ENCODE results near the gene MLH3.
A peak's percentile ranks its signal among the peaks of the same experiment; 100 is the strongest.
"Not testable (repeated sequence)": the region's sequence is repeated elsewhere in the genome, so short reads cannot be mapped to it uniquely, and the experiment has no call there.

MLH3 gene

GRCh38 chr14:75025082-75025481 is 26.2 kb downstream of the MLH3 start:
- no peak for DNase-seq

GRCh38 chr14:75023108-75023507 is 28.2 kb downstream of the MLH3 start:
- no peak for DNase-seq

GRCh38 chr14:75022655-75023054 is 28.6 kb downstream of the MLH3 start:
- no peak for DNase-seq

- no peak for DNase-seq
These were observed 32.6 kb downstream of the MLH3 start for GRCh38 chr14:75018694-75019093.

- no peak for DNase-seq
These were observed 34.5 kb downstream of the MLH3 start for GRCh38 chr14:75016815-75017214.

GRCh38 chr14:75015496-75015895 is 35.8 kb downstream of the MLH3 start:
- no peak for DNase-seq

- no peak for DNase-seq
These were observed 38.0 kb downstream of the MLH3 start for GRCh38 chr14:75013290-75013689.

GRCh38 chr14:75011356-75011994 is 39.8 kb downstream of the MLH3 start:
- no peak for DNase-seq

- no peak for DNase-seq
These were observed 40.7 kb downstream of the MLH3 start for GRCh38 chr14:75010472-75011093.

GRCh38 chr14:75009176-75009575 is 42.1 kb downstream of the MLH3 start:
- DNase-seq, result no peak

GRCh38 chr14:75005357-75005756 is 45.9 kb downstream of the MLH3 start:
- DNase-seq, result no peak

- DNase-seq, result no peak
These were observed 47.8 kb downstream of the MLH3 start for GRCh38 chr14:75003250-75004027.

- DNase-seq, result peak; percentile 98
These were observed 48.6 kb downstream of the MLH3 start, which contains the start of gene EIF2B2 for GRCh38 chr14:75002392-75003249. TSS of gene EIF2B2 (plus strand) at chr14:75002921. CDS start at chr14:75002991, 70 bp downstream.

GRCh38 chr14:75001899-75002298 is 49.4 kb downstream of the MLH3 start:
- no peak for DNase-seq

GRCh38 chr14:75001261-75001660 is 50.0 kb downstream of the MLH3 start:
- no peak for DNase-seq

GRCh38 chr14:74995781-74996180 is 55.5 kb downstream of the MLH3 start:
- DNase-seq, result not testable (repeated sequence)

- not testable (repeated sequence) for DNase-seq
These were observed 57.1 kb downstream of the MLH3 start for GRCh38 chr14:74994182-74994581.

- no peak for DNase-seq
These were observed 62.3 kb downstream of the MLH3 start for GRCh38 chr14:74988993-74989392.

GRCh38 chr14:74988131-74988530 is 63.1 kb downstream of the MLH3 start:
- no peak for DNase-seq

GRCh38 chr14:74985806-74986205 is 65.5 kb downstream of the MLH3 start:
- no peak for DNase-seq

GRCh38 chr14:74985028-74985310 is 66.3 kb downstream of the MLH3 start:
- DNase-seq, result no peak

GRCh38 chr14:74984236-74985027 is 66.8 kb downstream of the MLH3 start:
- DNase-seq, result no peak

Measured in right forelimb (tissue), 1 donor.